DOHH2 (cell line): Measurements from ENCODE around the gene TNS1.

ENCODE experiments used
- H3F3A ChIP-seq: fragments of 200-600 bp; sonication (generic), shearing (Covaris generic); 2 replicates; pipeline ENCODE4 v1.6.0; 2016; ENCODE audit warnings: antibody characterized with exemption, mild to moderate bottlenecking; ENCODE audit not compliant: control insufficient read depth, insufficient read depth
- H3K27ac ChIP-seq: fragments of 200-600 bp; sonication (generic); 2 replicates; pipeline ENCODE4 v1.5.1; 2014; ENCODE audit warnings: low read depth, mild to moderate bottlenecking, low read length, moderate library complexity
- H3K27me3 ChIP-seq: fragments of 200-600 bp; sonication (generic); 2 replicates; pipeline ENCODE4 v1.6.1; 2014; ENCODE audit warnings: mild to moderate bottlenecking, low read length, mixed read lengths; ENCODE audit not compliant: control insufficient read depth
- H3K36me3 ChIP-seq: fragments of 200-600 bp; sonication (generic); 2 replicates; pipeline ENCODE4 v1.6.1; 2014; ENCODE audit warnings: mild to moderate bottlenecking, low read length, moderate library complexity, mixed read lengths; ENCODE audit not compliant: control insufficient read depth
- H3K4me1 ChIP-seq: fragments of 200-600 bp; sonication (generic); 2 replicates; pipeline ENCODE4 v1.6.1; 2014; ENCODE audit warnings: mild to moderate bottlenecking, low read length, mixed read lengths; ENCODE audit not compliant: control insufficient read depth
- H3K4me2 ChIP-seq: fragments of 200-600 bp; sonication (generic); 2 replicates; pipeline ENCODE4 v1.6.0; 2014; ENCODE audit warnings: mild to moderate bottlenecking, low read length, moderate library complexity
- H3K4me3 ChIP-seq: fragments of 200-600 bp; sonication (generic); 2 replicates; pipeline ENCODE4 v1.5.1; 2014; ENCODE audit warnings: mild to moderate bottlenecking, low read length, mixed read lengths
- H3K79me2 ChIP-seq: fragments of 200-600 bp; sonication (generic); 2 replicates; pipeline ENCODE4 v1.6.1; 2014; ENCODE audit warnings: mild to moderate bottlenecking, low read length, mixed read lengths; ENCODE audit not compliant: control insufficient read depth
- H3K9me2 ChIP-seq: fragments of 200-600 bp; sonication (generic); replicated peaks from 2 replicates; pipeline ENCODE4 v1.6.1; 2014; ENCODE audit warnings: mild to moderate bottlenecking, low read length, mixed read lengths; ENCODE audit not compliant: control insufficient read depth
- H3K9me3 ChIP-seq: fragments of 200-600 bp; sonication (generic); 2 replicates; pipeline ENCODE4 v1.6.1; 2014; ENCODE audit warnings: antibody characterized with exemption, low read length, mixed read lengths; ENCODE audit not compliant: control insufficient read depth, insufficient read depth
- H4K20me1 ChIP-seq: fragments of 200-600 bp; sonication (generic); 2 replicates; pipeline ENCODE4 v1.6.0; 2014; ENCODE audit warnings: low read depth, mild to moderate bottlenecking, antibody characterized with exemption, low read length, moderate library complexity; ENCODE audit not compliant: control insufficient read depth, insufficient read depth
- CTCF ChIP-seq: fragments of 200-600 bp; sonication (generic); IDR thresholded peaks from one replicate; pipeline ENCODE4 v1.5.1; 2014; ENCODE audit warnings: antibody characterized with exemption, mild to moderate bottlenecking, low read depth, low read length; ENCODE audit not compliant: poor library complexity, severe bottlenecking
- EZH2phosphoT487 ChIP-seq: fragments of 200-600 bp; sonication (generic); IDR thresholded peaks from 2 replicates; pipeline ENCODE4 v1.6.1; 2017; ENCODE audit warnings: borderline replicate concordance, mild to moderate bottlenecking, antibody characterized with exemption, low read length, moderate library complexity, mixed read lengths

TNS1 gene

GRCh38 chr2:217939220-217939619 lies 63.6 kb downstream of the TNS1 start:
- Histone ChIP-seq H3K4me2 (no peak overlapping the region), H4K20me1 (no peaks in the 10 kb centered on the region)
- TF ChIP-seq EZH2phosphoT487, result no peak
- no peak for TF ChIP-seq CTCF

GRCh38 chr2:217938036-217938435 lies 64.8 kb downstream of the TNS1 start:
- H3K36me3 ChIP-seq, result no peaks in the 10 kb centered on the region
- H3K27ac ChIP-seq, result no peak overlapping the region
- H3F3A ChIP-seq, result no peaks in the 10 kb centered on the region
- no peaks in the 10 kb centered on the region for H3K4me1 ChIP-seq
- H3K9me3 ChIP-seq, result no peaks in the 10 kb centered on the region
- no peaks in the 10 kb centered on the region for H3K79me2 ChIP-seq
- no peak overlapping the region for H3K4me3 ChIP-seq
- no peaks in the 10 kb centered on the region for H3K27me3 ChIP-seq
- no peak overlapping the region for H3K4me2 ChIP-seq
- H3K9me2 ChIP-seq, result no peaks in the 10 kb centered on the region
- no peaks in the 10 kb centered on the region for H4K20me1 ChIP-seq
- TF ChIP-seq EZH2phosphoT487 (no peak), CTCF (no peak)

More at GRCh38 chr2:217939220-217939619, 63.6 kb downstream of the TNS1 start:
- Histone ChIP-seq H3K79me2 (no peaks in the 10 kb centered on the region), H3K36me3 (no peaks in the 10 kb centered on the region), H3K27ac (no peak overlapping the region), H3K4me3 (no peak overlapping the region), H3K4me1 (no peaks in the 10 kb centered on the region), H3K9me2 (no peaks in the 10 kb centered on the region), H3K27me3 (peaks cover 2% of the 10 kb centered on the region; the same call in 1 of the 2 replicates), H3F3A (no peaks in the 10 kb centered on the region), H3K9me3 (no peaks in the 10 kb centered on the region)

- Histone ChIP-seq H3K4me3 (no peak overlapping the region), H3K36me3 (no peaks in the 10 kb centered on the region), H3K9me2 (no peaks in the 10 kb centered on the region), H3K27ac (no peak overlapping the region), H3K4me1 (no peaks in the 10 kb centered on the region), H3K27me3 (no peaks in the 10 kb centered on the region), H4K20me1 (no peaks in the 10 kb centered on the region), H3K79me2 (no peaks in the 10 kb centered on the region), H3K4me2 (no peak overlapping the region), H3K9me3 (no peaks in the 10 kb centered on the region), H3F3A (no peaks in the 10 kb centered on the region)
- TF ChIP-seq EZH2phosphoT487, result no peak
- no peak for TF ChIP-seq CTCF
Measured at GRCh38 chr2:217937446-217937845, 65.3 kb downstream of the TNS1 start.
